HEK293 (cell line): Measurements from ENCODE around the gene PLA2G4D.

Experiments
- REST ChIP-seq: fragments of 450-650 bp; formaldehyde crosslinking; IDR thresholded peaks from 2 replicates; pipeline ENCODE4 v1.5.1; 2016; ENCODE audit warnings: missing biosample characterization, missing genetic modification characterization
- TF ChIP-seq, protein P1 (sequence below): fragments of 450-650 bp; formaldehyde crosslinking; IDR thresholded peaks from 2 replicates; pipeline ENCODE4 v1.5.1; 2016; ENCODE audit warnings: missing biosample characterization, missing genetic modification characterization

GRCh38 chr15:42077689-42078088, 16.7 kb downstream of the PLA2G4D start:
- TF ChIP-seq, protein P1, sequence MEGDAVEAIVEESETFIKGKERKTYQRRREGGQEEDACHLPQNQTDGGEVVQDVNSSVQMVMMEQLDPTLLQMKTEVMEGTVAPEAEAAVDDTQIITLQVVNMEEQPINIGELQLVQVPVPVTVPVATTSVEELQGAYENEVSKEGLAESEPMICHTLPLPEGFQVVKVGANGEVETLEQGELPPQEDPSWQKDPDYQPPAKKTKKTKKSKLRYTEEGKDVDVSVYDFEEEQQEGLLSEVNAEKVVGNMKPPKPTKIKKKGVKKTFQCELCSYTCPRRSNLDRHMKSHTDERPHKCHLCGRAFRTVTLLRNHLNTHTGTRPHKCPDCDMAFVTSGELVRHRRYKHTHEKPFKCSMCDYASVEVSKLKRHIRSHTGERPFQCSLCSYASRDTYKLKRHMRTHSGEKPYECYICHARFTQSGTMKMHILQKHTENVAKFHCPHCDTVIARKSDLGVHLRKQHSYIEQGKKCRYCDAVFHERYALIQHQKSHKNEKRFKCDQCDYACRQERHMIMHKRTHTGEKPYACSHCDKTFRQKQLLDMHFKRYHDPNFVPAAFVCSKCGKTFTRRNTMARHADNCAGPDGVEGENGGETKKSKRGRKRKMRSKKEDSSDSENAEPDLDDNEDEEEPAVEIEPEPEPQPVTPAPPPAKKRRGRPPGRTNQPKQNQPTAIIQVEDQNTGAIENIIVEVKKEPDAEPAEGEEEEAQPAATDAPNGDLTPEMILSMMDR (tag by site-specific recombination), result no peak
- TF ChIP-seq REST (tag by site-specific recombination), result no peak
